HepG2 (cell line): ENCODE measurements around the gene CDC6. TPM values are rescaled to one million over a fixed set of nuclear protein-coding genes. Genes with fewer than 3 reads are reported as not detected.

Source experiments
- ADNP ChIP-seq: sonication (generic); formaldehyde crosslinking; IDR thresholded peaks from 2 replicates; pipeline ENCODE4 v1.4.0; 2020; ENCODE audit warnings: missing genetic modification reagents
- BHLHE40 ChIP-seq: IDR thresholded peaks from 2 replicates; pipeline ENCODE4 v1.6.1; 2011; ENCODE audit warnings: low read length, improper control_type of control experiment
- FOXJ3 ChIP-seq: sonication (generic); formaldehyde crosslinking; IDR thresholded peaks from 2 replicates; pipeline ENCODE4 v1.4.0; 2020; ENCODE audit warnings: missing genetic modification reagents, mild to moderate bottlenecking, borderline replicate concordance
- IRX3 ChIP-seq: sonication (generic); formaldehyde crosslinking; IDR thresholded peaks from 2 replicates; pipeline ENCODE4 v1.8.1; 2023; ENCODE audit warnings: mild to moderate bottlenecking, low read depth, missing genetic modification reagents, borderline replicate concordance
- KMT2A ChIP-seq: sonication (generic); formaldehyde crosslinking; IDR thresholded peaks from 2 replicates; pipeline ENCODE4 v1.4.0; 2020; ENCODE audit warnings: missing genetic modification reagents
- KMT2B ChIP-seq: IDR thresholded peaks from 2 replicates; pipeline ENCODE4 v1.6.1; 2016; ENCODE audit warnings: missing genetic modification reagents, missing compliant biosample characterization
- MIXL1 ChIP-seq: IDR thresholded peaks from 2 replicates; pipeline ENCODE4 v1.6.1; 2016
- NCOA5 ChIP-seq: sonication (generic); formaldehyde crosslinking; IDR thresholded peaks from 2 replicates; pipeline ENCODE4 v1.4.0; 2020; ENCODE audit warnings: missing genetic modification reagents
- NFE2L1 ChIP-seq: sonication (generic); formaldehyde crosslinking; IDR thresholded peaks from 2 replicates; pipeline ENCODE4 v1.4.0; 2020; ENCODE audit warnings: missing genetic modification reagents, mild to moderate bottlenecking, borderline replicate concordance
- POGZ ChIP-seq: sonication (generic); formaldehyde crosslinking; IDR thresholded peaks from 2 replicates; pipeline ENCODE4 v1.4.0; 2020; ENCODE audit warnings: mild to moderate bottlenecking, missing genetic modification reagents
- RBFOX2 ChIP-seq: fragments of 200-400 bp; formaldehyde crosslinking; IDR thresholded peaks from 2 replicates; pipeline ENCODE4 v1.6.1; 2017; ENCODE audit warnings: low read depth, mild to moderate bottlenecking, low read length
- SIX1 ChIP-seq: sonication (generic); formaldehyde crosslinking; IDR thresholded peaks from 2 replicates; pipeline ENCODE4 v1.4.0; 2020; ENCODE audit warnings: missing genetic modification reagents, borderline replicate concordance
- SNAPC2 ChIP-seq: sonication (generic); formaldehyde crosslinking; IDR thresholded peaks from 2 replicates; pipeline ENCODE4 v1.8.1; 2022; ENCODE audit warnings: mild to moderate bottlenecking, missing genetic modification reagents
- TBL1XR1 ChIP-seq: fragments of 150-350 bp; IDR thresholded peaks from 2 replicates; pipeline ENCODE4 v1.6.1; 2014; ENCODE audit warnings: borderline replicate concordance, low read length; ENCODE audit not compliant: partially characterized antibody
- ZBTB20 ChIP-seq: sonication (generic); formaldehyde crosslinking; IDR thresholded peaks from 2 replicates; pipeline ENCODE4 v1.8.1; 2023; ENCODE audit warnings: missing genetic modification reagents, low read depth, mild to moderate bottlenecking, borderline replicate concordance
- ZBTB38 ChIP-seq: sonication (generic); formaldehyde crosslinking; IDR thresholded peaks from 2 replicates; pipeline ENCODE4 v1.5.1; 2020; ENCODE audit warnings: mild to moderate bottlenecking, missing genetic modification reagents
- ZKSCAN1 ChIP-seq: fragments of 150-350 bp; IDR thresholded peaks from 2 replicates; pipeline ENCODE4 v1.6.1; 2014; ENCODE audit warnings: low read length
- ZNF460 ChIP-seq: sonication (generic); formaldehyde crosslinking; IDR thresholded peaks from 2 replicates; pipeline ENCODE4 v1.5.1; 2020; ENCODE audit warnings: missing genetic modification reagents, mild to moderate bottlenecking, borderline replicate concordance
- ZNF781 ChIP-seq: sonication (generic); formaldehyde crosslinking; IDR thresholded peaks from 2 replicates; pipeline ENCODE4 v1.5.1; 2020; ENCODE audit warnings: borderline replicate concordance, mild to moderate bottlenecking, missing genetic modification reagents; ENCODE audit errors: not compliant biosample characterization
- ZNF782 ChIP-seq: sonication (generic); formaldehyde crosslinking; IDR thresholded peaks from 2 replicates; pipeline ENCODE4 v1.4.0; 2020; ENCODE audit warnings: missing genetic modification reagents, mild to moderate bottlenecking, borderline replicate concordance
- ZNF878 ChIP-seq: sonication (generic); formaldehyde crosslinking; IDR thresholded peaks from 2 replicates; pipeline ENCODE4 v1.8.1; 2023; ENCODE audit warnings: mild to moderate bottlenecking, missing genetic modification reagents, moderate library complexity
- ZSCAN20 ChIP-seq: sonication (generic); formaldehyde crosslinking; IDR thresholded peaks from 2 replicates; pipeline ENCODE4 v1.4.0; 2020; ENCODE audit warnings: missing genetic modification reagents, mild to moderate bottlenecking, borderline replicate concordance
- polyA plus RNA-seq, 8 experiments: library from polyadenylated mRNA; depleted of rRNA in 3 of 8; stranded (reverse) in 7 of 8; unstranded in 1 of 8; fragments of >200 nt; fragmentation: Illumina TruSeq in 4 of 8; extraction: Trizol in 4 of 8; gene quantifications; 2 replicates each; pipeline versions ENCODE4 v1.2.1 to v1.2.3, GENCODE V29; 2011 to 2016; ENCODE audit warnings: low read depth in 4 of 8, missing spikeins in 1 of 8, mixed read lengths in 1 of 8; ENCODE audit not compliant: insufficient read depth in 1 of 8
- total RNA-seq, 5 experiments: library from RNA; depleted of rRNA; stranded (reverse); fragments of >200 nt; fragmentation: Illumina TruSeq; extraction: Trizol; gene quantifications; 2 replicates each; pipeline ENCODE4 v1.2.3, GENCODE V29; 2016; ENCODE audit warnings: low read depth in 1 of 5
- TF ChIP-seq, protein P1 (sequence below): sonication (generic); formaldehyde crosslinking; IDR thresholded peaks from 2 replicates; pipeline ENCODE4 v1.4.0; 2020; ENCODE audit warnings: missing genetic modification reagents
- TF ChIP-seq, protein P2 (sequence below): sonication (generic); formaldehyde crosslinking; IDR thresholded peaks from 2 replicates; pipeline ENCODE4 v1.5.1; 2020; ENCODE audit warnings: mild to moderate bottlenecking, missing genetic modification reagents, moderate library complexity
- TF ChIP-seq, protein P3 (sequence below): sonication (generic); formaldehyde crosslinking; IDR thresholded peaks from 2 replicates; pipeline ENCODE4 v1.5.0; 2020; ENCODE audit warnings: missing genetic modification reagents
- TF ChIP-seq, protein P4 (sequence below): sonication (generic); formaldehyde crosslinking; conservative IDR thresholded peaks from 2 replicates; pipeline ENCODE4 v1.4.0; 2020; ENCODE audit warnings: missing genetic modification reagents

The CDC6 gene
- total and polyA plus RNA-seq, 2 of the 13 experiments (the other 11 are each of a cell fraction or from before 2014, with no cell fraction given) = 17.4 to 114 TPM

DNA sequence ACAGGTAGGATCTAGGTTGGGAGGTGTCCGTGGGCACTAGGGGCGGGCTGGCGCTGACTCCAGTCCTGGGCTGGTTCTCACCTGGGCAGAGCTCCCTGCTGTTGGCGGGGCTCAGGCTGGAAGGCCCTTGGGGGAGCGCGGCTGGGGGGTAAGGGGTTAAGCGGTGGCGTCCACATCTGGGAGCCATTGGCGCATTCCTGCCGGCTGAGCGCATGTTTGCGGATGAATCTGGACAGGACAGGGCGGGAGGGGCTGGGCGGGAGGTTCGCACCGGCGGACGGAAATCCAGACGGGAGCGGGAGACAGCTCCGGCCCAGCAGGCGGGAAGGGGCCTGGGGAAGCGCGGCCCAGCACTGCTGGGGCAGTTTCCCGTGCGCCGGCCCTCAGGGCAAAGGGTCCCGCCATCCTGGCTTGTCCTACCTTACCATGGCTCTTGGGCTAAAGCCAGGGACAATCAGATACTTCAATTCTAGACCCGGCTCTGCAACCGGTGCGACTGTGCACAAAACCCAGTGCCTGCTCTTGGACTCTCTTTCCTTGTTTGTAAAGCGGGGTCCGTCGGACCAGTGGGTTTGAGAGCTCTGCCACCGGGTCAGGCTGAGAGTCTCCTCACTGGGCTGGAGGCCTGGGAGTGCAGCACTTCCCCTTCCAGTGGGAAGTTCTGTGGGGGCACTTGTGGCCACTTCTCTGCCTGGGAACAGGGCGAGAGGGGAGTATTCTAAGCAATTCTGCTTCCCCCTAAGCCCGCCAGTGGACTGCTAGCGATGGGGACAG is 29.1 kb downstream of the CDC6 start (continued):
- TF ChIP-seq, protein P1, sequence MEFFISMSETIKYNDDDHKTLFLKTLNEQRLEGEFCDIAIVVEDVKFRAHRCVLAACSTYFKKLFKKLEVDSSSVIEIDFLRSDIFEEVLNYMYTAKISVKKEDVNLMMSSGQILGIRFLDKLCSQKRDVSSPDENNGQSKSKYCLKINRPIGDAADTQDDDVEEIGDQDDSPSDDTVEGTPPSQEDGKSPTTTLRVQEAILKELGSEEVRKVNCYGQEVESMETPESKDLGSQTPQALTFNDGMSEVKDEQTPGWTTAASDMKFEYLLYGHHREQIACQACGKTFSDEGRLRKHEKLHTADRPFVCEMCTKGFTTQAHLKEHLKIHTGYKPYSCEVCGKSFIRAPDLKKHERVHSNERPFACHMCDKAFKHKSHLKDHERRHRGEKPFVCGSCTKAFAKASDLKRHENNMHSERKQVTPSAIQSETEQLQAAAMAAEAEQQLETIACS (CRISPR knock-in tag) = no peak; the same call in 1 of the 2 replicates
- TF ChIP-seq, protein P2, sequence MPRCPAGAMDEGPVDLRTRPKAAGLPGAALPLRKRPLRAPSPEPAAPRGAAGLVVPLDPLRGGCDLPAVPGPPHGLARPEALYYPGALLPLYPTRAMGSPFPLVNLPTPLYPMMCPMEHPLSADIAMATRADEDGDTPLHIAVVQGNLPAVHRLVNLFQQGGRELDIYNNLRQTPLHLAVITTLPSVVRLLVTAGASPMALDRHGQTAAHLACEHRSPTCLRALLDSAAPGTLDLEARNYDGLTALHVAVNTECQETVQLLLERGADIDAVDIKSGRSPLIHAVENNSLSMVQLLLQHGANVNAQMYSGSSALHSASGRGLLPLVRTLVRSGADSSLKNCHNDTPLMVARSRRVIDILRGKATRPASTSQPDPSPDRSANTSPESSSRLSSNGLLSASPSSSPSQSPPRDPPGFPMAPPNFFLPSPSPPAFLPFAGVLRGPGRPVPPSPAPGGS = no peak
- TF ChIP-seq NCOA5 (CRISPR knock-in tag) (no peak), ZNF460 (CRISPR knock-in tag) (no peak; the same call in 1 of the 2 replicates), ZKSCAN1 (no peak), NFE2L1 (CRISPR knock-in tag) (no peak), KMT2B (CRISPR knock-in tag) (peak; percentile 60; the same call in 1 of the 2 replicates), IRX3 (CRISPR knock-in tag) (no peak), SIX1 (CRISPR knock-in tag) (no peak), ZNF782 (CRISPR knock-in tag) (no peak; the same call in 1 of the 2 replicates), ZBTB20 (CRISPR knock-in tag) (no peak; the same call in 1 of the 2 replicates), SNAPC2 (CRISPR knock-in tag) (no peak), ZBTB38 (CRISPR knock-in tag) (no peak), TBL1XR1 (peak; percentile 19), FOXJ3 (CRISPR knock-in tag) (0 out of 2 replicates have a peak, but pooled peaks have one; percentile 49), POGZ (no peak), MIXL1 (CRISPR knock-in tag) (no peak), ZNF781 (peak; percentile 50), BHLHE40 (no peak), ADNP (CRISPR knock-in tag) (no peak), KMT2A (CRISPR knock-in tag) (peak; percentile 64; the same call in 1 of the 2 replicates), ZNF878 (CRISPR knock-in tag) (no peak), ZSCAN20 (CRISPR knock-in tag) (peak; percentile 70; the same call in 1 of the 2 replicates), RBFOX2 (no peak)
- TF ChIP-seq, protein P3, sequence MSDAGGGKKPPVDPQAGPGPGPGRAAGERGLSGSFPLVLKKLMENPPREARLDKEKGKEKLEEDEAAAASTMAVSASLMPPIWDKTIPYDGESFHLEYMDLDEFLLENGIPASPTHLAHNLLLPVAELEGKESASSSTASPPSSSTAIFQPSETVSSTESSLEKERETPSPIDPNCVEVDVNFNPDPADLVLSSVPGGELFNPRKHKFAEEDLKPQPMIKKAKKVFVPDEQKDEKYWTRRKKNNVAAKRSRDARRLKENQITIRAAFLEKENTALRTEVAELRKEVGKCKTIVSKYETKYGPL (CRISPR knock-in tag) = no peak
- TF ChIP-seq, protein P4, sequence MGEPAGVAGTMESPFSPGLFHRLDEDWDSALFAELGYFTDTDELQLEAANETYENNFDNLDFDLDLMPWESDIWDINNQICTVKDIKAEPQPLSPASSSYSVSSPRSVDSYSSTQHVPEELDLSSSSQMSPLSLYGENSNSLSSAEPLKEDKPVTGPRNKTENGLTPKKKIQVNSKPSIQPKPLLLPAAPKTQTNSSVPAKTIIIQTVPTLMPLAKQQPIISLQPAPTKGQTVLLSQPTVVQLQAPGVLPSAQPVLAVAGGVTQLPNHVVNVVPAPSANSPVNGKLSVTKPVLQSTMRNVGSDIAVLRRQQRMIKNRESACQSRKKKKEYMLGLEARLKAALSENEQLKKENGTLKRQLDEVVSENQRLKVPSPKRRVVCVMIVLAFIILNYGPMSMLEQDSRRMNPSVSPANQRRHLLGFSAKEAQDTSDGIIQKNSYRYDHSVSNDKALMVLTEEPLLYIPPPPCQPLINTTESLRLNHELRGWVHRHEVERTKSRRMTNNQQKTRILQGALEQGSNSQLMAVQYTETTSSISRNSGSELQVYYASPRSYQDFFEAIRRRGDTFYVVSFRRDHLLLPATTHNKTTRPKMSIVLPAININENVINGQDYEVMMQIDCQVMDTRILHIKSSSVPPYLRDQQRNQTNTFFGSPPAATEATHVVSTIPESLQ (CRISPR knock-in tag) = no peak
